GM18507 (cell line): ENCODE data around the gene PTGER3.

ENCODE experiments used
- DNase-seq: peaks from one replicate; pipeline ENCODE4 v3.0.0; 2011; ENCODE audit warnings: low read depth; ENCODE audit not compliant: insufficient read length; ENCODE audit errors: extremely low spot score
- FAIRE-seq: peaks from 2 replicates; lab custom pipeline; 2011; peaks lifted over from hg19 to GRCh38; lab: Jason Lieb, UNC

PTGER3 gene

DNA sequence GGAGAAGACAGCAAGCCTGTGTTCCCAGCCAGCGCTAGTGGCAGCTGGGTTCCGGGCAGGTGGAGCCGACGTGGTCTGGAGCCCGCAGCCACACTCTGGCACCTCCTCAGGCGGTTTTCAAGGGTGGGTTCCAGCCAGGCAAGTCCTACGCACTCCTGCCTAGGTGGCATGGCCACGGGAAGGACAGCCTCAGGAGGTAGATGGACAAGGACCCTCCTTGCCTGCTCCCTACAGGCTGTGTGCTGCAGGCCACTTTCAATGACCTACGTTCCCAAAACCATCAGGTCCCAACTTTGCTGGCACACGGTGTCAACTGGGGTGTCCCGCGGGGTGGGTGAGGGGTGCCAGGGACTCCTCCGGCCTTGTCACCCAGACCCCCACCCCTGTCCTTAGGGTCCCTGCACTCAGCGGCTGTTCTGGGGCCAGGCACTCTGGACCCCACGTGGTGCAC, 6.7 kb upstream of the PTGER3 start:
- FAIRE-seq (no peak), DNase-seq (no peak)

DNA sequence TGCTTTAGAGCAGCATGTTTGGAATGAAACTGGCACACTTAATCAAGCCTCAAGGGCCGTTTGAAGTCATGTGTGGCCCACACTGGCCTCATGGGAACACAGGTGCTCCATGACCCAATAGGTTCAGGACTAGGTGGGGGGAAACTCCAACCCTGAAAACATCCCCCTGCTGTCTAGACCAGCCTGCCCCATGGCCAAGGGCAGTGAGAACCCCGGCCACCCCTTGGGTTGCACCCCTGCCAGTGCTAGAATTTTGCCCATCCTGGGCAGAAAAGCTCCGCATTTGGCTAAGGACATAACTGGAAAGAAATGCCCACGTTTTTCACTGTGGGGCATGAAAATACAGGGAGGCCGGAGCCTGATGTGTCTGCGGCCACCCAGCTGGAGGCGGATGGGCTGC, 6.1 kb upstream of the PTGER3 start:
- FAIRE-seq (no peak), DNase-seq (no peak)

DNA sequence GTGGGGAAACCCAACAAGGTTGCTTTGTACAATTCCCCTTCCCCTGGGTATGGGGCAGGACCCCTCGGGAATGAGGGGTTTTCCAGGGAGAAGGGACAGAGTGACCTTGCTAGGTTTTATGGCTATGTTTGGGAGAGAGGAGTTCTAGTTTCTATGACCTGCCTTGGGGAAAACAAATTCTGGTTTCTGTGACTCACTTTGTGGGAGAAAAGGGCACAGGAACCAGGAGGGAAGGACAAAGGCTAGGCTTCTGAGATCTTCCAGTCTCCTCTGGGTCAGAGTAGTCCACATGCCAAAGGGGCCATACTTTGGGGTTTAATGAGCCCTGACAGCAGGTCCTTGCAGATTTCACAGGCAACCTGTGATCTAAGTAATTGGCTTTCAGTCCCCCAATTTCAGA, 5.5 kb upstream of the PTGER3 start:
- no peak for FAIRE-seq

DNA sequence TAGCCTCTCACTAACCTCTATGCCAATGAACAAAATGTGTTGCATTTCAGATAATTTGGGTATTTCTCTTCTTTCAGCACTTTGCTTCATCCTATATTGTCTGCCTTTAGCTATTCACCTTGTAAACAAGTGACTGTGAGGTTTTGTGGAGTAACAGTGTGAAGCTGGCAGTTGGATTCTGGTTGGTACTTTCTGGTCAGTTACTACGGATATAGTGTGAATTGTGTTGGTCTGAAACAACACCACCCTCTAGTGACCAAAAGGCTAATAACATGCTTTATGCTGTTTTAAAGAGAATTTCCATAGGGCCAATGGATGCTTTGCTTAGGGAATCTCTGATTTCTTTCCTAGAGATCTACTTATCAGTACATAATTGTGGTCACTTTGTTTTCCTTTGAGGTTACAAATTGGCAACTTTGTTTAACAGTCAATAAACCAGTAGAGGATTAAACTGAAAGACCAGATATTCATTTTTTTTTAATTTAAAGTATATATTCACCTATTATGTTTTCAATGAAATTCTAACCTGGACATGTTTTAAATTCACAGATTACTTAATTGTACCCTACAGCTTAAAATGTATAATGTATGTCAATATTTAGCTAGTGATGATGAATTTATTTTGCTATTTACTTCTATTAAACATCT, 2.5 kb upstream of the PTGER3 start:
- DNase-seq (no peak), FAIRE-seq (peak; percentile 75)

More for the DNA sequence above, 5.5 kb upstream of the PTGER3 start:
- no peak for DNase-seq

DNA sequence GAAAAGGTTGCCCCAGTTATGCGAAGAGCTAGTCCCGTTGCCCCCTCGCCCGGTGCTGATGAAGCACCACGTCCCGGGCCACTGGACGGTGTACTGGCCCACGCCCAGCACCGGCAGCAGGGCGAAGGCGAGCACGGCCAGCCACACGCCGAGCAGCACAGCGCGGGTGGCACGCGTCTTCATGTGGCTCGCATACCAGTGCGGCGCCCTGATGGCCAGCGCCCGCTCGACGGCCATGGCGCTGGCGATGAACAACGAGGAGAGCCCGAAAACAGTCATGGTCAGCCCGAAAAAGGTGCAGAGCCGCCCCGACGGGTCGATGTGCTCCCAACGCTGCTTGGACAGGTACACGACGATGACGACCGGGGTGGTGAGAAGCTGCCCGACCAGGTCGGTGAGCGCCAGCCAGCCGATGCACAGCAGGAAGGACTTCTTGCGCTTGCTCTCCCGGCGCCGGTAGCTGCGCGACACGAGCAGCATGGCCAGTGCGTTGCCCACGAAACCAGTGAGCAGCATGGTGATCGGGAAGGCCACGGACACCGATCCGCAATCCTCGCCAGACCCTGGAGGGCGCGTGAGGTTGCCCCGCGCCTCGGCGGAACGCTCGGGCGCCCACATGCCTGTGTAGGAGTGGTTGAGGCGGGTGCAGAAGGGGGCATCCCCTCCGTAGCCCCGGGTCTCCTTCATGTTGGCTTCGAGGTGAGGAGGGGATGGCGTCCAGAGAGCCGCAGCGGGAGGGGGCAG, 553 bp downstream of the PTGER3 start:
- FAIRE-seq (no peak), DNase-seq (no peak)

DNA sequence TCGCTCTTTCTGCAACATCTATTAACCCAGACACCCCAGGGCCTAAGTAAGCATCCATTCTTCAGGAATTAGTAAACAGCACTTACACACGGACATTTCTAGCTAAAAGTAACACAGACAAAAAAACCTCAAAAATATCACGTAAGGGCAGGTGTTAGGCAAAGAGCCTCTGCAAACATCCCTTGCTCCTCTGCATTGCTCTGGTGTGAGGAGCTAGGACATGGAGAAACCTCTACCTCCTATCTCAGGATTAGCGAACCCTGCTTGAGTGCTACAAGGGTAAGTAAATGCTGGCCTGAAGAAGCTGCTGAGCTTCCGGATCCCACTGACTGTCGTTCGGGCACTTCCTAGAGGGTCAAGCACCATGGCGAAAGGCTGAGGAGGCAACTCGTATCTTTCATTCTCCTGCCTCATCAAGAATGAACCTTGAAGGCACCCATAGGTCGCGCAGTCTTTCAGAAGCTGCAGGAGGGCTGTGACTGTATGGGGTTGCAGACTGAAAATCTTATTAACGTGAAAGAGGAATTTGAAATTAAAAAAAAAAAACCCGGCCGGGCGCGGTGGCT, 2.1 kb downstream of the PTGER3 start:
- DNase-seq (no peak), FAIRE-seq (no peak)

DNA sequence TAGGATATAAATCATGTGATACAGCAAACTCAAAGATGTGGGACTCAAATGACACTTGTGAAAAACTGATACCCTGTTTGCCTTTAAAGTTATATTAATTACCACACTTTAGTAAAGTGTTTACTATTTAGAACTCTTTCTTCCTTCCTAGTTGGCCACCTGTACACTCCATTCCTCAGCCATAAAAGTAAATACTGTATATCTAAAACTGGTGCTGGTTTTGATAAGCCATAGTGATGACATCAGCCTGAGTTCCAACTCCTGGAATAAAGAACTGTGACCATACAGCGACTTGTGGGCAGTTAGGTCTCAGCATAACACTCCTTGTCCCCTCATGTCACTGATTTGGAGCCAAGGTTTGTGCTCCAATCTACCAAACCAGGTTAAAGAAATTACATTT, 2.8 kb downstream of the PTGER3 start:
- no peak for FAIRE-seq

DNA sequence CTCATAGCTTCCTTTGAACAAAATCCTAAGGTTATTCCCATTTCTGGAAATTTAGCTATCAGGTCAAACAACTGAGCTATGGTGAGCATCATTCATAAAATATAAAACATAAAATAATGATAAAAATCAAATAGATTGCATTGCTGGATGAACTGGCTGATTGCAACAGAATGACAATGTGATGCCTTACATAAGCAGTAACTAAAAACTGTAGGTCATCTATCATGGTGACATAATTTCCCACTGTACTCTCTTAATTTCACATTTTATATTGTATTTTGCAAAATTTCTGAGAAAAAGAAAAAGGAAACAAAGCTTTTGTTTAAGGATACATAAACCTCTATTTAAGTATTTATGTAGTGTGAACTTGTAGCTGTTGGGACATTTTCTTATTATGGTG, 4.6 kb downstream of the PTGER3 start:
- DNase-seq: no peak
- FAIRE-seq: no peak

More for the DNA sequence above, 2.8 kb downstream of the PTGER3 start:
- DNase-seq: no peak

DNA sequence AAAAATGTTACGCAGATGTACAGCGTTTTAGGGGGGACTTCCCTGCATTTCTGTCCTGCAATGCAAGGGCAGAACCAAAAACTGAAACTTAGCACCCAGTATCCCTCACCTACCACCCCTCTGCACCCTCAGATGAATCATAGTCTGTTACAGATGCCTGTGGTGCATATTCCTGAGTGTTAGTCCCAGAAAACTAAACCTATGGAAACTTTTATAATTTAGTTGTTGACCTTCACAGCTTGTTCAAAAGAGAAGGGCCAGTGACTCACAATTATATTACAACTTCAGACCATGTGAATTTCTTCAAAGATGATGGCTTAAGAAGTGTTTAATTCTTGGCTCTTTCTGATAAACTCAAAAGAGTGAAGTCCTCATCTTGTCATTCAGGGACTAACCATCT, 5.8 kb downstream of the PTGER3 start:
- no peak for DNase-seq
- FAIRE-seq: no peak

DNA sequence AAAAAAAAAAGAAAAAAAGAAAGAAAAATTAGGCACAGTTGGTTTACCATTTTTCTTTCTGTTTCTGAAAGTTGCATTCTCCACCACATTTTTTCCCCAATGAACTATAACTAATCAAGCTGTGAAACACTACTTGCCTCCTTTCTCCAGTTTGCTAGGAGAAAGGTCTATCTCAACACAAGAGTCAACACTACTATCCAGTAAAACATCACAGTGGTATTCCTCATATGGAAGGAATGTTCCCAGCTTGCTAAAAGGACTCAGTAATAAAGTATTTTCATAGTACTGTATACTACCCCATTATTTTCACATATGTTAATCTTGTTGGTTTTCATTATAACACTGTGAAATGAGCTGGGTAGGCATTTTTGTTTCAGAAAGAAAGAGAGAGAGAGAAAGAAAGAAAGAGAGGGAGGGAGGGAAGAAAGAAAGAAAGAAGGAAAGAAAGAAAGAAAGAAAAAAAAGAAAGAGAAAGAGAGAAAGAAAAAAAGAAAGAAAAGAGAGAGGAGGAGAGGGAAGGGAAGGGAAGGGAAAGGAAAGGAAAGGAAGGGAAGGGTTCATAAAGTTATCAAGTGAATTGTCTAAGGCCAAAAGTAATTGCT, 7.9 kb downstream of the PTGER3 start:
- DNase-seq (no peak), FAIRE-seq (no peak)

DNA sequence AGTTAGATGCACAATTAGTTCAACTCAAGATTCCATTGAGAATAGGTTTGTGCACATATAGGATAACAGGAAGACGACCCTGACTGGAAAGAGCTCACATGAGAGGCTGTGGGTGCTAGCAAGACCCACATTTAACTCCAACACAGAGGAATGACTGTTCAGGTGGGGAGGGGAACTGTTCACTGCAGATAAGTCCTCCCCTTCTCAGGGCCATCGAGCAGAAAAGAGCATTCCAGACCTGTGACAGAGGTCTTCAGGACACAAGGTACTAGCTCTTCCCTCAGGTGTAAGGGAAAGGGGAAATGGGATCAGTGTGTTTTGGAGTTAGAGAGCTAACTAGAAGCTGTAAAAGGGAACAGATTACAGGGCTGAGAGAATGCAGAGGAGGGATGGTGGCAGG, 8.7 kb downstream of the PTGER3 start:
- FAIRE-seq (no peak), DNase-seq (no peak)

DNA sequence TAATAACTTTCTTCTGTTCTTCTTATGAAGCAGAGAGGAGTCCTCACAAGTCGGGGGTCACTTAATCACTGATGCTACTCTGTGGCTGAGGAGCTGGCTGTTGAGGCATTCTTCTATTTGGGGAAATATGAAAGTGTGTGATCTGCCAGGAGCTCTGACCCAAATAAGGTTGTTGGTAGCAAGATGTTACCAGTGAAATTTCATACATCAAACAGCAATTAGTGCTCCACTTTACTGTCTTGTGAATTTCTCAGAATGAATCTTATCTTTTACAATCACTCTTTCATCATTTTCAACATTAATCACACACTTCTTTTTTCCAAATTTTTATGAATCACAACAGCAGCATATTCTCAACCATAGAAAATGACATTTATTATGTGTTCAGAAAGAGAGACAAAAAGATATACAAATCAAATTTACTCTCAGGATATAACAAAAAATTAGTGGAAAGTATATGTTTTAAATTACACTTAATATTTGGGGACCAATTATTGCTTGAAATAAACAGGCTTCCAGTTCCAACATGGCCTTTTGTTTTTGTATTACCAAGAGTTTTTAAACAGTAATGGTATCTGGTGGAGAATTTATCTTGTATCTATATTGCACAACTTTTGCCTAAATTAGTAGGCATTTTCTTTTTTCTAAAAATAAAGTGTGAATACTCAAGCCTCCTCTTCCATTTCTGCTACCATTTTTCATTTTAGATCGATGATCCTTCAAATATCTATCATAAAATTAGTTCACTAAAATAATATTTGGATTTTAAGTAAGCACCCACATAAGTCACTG, 9.6 kb downstream of the PTGER3 start:
- DNase-seq (no peak), FAIRE-seq (no peak)

DNA sequence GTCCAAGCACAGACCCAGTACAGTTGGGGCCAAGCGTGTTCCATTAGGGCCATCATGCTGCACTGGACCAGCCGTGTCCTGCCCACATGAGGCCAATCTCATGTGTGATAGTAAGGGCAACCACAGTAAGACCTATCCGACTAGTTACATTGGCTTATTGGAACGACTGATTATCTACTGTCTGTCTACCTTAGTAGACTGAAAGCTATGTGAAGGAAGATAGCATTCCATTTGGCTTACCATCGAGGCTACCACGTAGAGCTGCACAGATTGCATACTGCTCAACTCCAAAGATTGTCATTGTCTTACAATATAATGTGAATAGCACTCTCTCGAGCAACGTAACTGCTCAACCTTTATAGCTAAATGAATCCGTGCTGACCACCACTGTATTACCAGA, 10.6 kb downstream of the PTGER3 start:
- DNase-seq (no peak), FAIRE-seq (no peak)

DNA sequence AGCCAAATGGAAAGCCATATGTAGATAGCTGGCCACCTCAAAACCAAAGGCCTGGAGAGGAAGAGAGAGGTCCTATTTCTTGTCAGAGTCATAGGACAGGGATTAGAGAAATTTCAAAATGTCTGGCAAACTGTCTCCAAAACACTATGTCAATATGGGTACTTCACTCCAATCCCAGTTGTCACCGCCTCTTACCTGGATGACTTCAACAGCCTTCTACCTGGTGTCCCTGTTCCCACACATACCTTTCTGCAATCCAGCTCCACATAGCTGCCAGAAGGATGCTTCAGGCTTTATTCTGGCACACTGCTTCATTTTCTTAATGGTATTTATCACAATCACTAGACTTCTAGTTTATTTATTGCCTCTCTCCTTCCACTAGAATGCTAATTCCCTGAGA, 14.5 kb downstream of the PTGER3 start:
- no peak for FAIRE-seq

DNA sequence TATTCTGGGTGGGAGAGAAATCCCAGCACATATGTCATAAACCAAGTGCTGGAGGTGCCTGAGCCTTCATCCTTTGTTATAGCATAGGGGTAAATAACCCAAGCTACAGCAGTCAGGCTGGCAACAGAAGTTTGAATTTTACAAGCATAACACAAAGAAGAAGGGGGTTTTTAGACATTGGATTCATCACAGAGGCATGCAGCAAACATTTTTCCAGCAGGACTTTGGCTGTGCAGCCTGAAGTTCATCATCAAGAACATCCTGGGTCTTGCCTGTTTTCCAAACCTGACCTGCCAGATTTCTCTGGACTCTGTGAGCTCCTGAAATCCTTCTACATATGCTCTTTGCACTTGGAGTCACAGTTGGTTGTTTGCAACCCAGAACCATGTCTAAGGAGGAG, 16.2 kb downstream of the PTGER3 start:
- FAIRE-seq: no peak
- no peak for DNase-seq

More for the DNA sequence above, 14.5 kb downstream of the PTGER3 start:
- DNase-seq: no peak

DNA sequence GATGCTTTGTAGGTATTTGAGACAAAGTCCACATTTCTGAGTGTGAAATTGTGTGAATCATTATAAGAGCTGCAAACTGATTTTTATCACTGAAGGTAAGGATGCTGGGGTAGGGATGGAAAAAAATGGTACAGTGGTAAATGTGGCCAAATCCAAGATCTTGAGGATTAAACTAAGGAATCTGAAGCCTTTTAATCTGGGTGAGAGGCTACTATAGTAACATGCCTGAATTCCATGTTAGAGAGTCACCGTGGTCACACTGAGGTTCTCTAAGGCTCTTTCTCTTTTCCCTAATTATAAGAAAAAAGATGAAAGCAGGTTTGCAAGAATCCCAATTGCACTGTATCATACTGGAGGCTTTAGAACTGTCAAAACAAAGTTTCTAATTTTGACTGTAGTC, 17.6 kb downstream of the PTGER3 start:
- DNase-seq (no peak), FAIRE-seq (no peak)

DNA sequence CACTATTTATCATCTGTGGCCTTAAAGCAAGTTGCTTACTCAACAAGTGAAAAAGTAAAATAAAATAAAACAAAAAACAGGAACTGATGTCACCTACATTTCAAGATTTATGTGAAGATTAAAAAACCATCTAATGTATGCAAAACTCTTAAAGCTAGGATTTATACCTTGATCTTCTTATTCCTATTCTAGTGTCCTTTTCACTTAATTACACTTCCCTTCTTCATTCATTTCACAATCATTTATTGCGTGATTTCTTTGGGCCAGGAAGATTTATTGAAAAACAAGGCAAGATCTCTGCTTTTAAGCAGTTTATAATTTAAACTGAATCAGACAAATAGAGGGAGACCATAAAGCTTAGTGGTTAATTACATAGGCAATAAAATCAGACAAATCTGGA, 18.6 kb downstream of the PTGER3 start:
- FAIRE-seq (no peak), DNase-seq (no peak)

DNA sequence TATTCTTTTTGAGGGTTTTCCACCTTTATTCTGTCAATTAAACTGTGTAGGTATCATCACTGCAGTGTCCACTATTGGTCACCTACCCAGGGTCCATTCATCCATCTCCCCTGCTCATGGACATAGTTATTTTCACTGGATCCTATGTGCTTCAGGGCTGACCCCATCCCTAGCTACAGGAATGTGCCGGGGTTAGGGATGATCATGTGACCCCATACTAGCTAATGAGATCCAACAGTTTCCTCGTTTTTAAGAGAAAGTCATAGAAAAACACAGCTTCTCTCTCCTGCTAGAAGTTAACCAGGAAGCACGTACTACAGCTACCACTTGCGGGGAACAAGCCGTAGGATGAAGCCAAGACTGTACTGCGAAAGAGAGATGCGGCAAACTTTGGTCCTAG, 19.6 kb downstream of the PTGER3 start:
- no peak for DNase-seq
- FAIRE-seq: no peak

DNA sequence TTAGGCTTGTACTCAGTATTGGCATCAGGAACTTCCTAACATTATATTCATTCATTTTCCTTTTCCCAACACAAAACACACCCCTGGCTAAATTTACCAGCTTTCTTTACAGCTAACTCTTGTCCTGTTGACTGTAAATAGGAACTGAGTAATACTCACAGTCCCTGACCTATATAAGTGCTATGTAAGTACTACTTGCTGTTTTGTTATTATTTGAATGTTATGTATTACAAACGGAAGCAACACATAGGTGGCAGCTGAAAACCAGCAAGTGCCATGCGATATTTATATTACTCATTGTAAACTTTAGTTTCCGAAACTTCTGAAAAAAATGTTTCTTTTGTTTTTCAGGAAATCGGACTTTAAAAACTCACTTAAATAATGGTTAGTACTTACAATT, 21.5 kb downstream of the PTGER3 start:
- DNase-seq: no peak
- FAIRE-seq: no peak

DNA sequence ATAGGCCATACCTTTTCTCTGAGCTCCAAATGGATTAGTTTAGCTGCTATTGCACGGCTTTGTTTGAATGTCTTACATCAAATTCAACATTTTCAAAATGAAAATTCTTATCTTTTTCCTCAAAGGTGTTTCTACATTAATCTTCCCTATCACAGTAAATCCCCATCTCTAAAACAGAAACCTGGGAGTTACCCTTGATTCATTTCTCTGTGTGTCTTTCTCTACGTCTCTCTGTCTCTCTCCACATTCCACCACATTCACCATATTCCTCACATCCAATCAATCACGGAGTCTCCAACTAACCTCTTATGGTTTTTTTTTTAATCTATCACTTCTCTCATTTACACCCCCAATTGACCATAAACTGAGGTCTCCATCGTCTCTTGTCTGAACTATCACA, 24.1 kb downstream of the PTGER3 start:
- FAIRE-seq (no peak), DNase-seq (no peak)
